HG02759 (cell line): ENCODE measurements around the gene ACYP2.
A peak's percentile ranks its signal among the peaks of the same experiment; 100 is the strongest.
"Not testable (repeated sequence)": the region's sequence is repeated elsewhere in the genome, so short reads cannot be mapped to it uniquely, and the experiment has no call there.

Experiments
- ATAC-seq: cut with Tn5 transposase; IDR thresholded peaks from one replicate; pipeline ENCODE4 v1.9.1; 2021; ENCODE audit warnings: mild to moderate bottlenecking, moderate library complexity; ENCODE audit not compliant: unreplicated experiment

ACYP2 gene

DNA sequence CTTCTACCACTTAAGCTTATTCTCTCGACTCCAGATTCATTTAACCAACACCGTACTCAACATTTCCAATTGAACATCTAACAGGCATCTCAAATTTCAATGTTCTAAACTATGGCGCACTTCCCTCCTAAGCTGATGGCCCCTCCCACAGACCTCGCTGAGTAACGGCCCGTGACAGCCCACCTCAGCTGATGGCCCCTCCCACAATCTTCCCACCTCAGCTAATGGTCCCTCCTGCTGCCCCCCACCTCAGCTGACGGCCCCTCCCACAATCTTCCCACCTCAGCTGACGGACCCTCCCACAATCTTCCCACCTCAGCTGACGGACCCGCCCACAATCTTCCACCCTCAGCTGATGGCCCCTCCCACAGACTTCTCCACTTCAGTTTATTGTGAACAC lies 197.7 kb downstream of the ACYP2 start:
- no peak for ATAC-seq

DNA sequence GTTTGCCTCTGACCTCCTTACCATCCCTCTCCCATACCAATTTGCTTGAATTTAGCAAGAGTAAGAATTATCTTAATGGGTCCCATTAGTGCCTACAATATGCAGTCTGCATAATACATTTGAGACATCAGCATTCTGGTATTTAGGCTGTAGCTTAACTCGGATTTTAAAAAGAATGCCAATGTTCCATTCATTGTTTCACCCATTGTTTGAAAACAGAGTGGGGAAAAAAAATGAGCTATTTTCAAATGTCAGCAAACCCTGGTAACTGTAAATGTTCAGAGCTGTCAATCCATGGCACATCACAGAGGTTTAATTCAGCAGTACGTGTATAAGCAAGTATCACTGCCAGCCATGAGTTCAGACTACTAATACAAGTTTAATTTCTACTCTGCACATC lies 202.6 kb downstream of the ACYP2 start:
- no peak for ATAC-seq

DNA sequence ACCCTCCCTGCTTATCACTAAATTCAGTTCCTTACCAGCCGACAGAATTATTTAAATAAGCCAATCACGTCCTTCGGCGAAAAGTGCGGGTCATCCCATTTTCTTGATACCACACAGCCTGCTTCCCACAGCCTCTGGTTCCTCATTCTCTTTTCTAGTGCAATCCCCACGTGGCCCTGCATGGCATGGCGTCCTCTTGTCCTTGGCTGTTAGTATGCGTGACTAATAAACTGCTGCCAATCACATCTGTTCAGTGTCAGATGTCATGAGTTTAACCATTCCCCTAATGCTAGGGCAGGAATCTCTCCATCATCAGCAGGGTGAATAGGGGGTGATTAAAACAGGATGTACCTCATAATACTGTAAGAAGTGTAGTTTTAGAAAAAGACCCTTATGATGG lies 203.4 kb downstream of the ACYP2 start:
- ATAC-seq: no peak

DNA sequence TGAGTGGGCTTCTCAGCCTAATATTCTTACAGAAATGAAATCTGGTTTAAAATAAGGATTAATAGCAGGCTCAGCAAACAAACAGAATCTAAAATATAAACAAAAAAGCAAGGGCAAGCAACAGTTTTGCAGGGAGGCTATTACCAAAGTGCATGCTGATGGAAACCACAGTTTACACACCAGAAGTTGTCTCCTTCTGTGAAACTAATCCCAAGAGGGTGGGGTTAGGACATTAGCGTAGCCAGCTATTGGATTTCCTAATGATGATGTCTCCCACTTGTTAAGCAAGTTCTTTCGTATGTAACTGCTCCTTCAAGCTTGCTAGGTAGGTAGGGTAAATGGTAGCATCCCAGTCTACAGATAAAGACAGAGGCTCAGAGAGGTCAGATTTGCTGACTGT lies 205.6 kb downstream of the ACYP2 start:
- no peak for ATAC-seq

DNA sequence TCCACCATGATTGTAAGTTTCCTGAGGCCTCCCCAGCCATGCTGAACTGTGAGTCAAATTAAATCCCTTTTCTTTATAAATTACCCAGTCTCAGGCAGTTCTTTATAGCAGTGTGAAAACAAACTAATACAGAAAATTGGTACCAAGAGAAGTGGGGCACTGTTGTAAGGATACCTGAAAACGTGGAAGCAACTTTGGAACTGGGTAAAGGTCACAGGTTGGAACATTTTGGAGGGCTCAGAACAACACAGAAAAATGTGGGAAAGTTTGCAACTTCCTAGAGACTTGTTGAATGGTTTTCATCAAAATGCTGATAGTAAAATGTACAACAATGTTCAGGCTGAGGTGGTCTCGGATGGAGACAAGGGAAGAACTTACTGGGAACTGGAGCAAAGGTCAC lies 209.1 kb downstream of the ACYP2 start:
- ATAC-seq: not testable (repeated sequence)

DNA sequence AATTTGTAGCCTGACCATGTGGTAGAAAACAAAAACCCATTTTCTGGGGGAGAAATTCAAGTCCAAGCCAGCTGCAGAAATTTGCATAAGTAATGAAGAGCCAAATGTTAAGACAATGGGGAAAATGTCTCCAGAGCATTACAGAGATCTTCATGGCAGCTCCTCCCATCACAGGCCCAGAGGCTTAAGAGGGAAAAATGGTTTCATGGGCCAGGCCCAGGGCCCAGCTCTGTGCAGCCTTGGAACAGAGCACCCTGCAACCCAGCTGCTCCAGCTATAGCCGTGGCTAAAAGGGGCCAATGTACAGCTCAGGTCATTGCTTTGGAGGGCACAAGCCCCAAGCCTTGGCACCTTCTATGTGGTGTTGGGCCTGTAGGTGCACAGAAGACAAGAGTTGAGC lies 209.7 kb downstream of the ACYP2 start:
- ATAC-seq: no peak

DNA sequence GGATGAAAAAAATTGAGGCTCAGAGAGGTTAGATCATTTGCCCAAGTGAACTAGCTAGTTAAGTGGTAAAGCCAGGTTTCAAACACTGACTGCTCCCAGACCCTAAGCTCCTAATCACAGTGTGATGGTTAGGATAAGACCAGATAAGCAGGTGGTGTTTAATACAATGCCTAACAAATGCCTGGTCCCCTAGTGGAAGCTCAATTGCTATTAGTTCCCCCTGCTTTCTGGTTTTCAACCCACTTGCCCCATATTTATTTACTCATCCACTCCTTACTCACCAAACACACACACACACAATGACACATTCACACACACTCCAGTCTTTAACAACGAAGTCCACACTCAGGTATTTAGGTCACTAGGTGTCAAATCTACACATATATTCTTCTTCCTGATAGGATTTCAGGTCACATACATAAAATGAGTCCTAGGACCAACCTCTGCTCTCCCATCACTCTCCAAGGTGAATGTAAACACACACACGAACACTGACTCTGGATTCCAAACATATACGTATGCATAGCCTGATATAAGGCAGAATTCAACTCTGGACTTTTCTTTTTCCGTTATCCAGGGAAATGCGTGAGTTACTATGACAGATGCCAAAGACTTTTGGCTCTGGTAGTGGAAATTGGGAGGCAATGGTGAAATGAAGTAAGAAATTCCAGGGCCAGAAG lies 214.2 kb downstream of the ACYP2 start:
- no peak for ATAC-seq

DNA sequence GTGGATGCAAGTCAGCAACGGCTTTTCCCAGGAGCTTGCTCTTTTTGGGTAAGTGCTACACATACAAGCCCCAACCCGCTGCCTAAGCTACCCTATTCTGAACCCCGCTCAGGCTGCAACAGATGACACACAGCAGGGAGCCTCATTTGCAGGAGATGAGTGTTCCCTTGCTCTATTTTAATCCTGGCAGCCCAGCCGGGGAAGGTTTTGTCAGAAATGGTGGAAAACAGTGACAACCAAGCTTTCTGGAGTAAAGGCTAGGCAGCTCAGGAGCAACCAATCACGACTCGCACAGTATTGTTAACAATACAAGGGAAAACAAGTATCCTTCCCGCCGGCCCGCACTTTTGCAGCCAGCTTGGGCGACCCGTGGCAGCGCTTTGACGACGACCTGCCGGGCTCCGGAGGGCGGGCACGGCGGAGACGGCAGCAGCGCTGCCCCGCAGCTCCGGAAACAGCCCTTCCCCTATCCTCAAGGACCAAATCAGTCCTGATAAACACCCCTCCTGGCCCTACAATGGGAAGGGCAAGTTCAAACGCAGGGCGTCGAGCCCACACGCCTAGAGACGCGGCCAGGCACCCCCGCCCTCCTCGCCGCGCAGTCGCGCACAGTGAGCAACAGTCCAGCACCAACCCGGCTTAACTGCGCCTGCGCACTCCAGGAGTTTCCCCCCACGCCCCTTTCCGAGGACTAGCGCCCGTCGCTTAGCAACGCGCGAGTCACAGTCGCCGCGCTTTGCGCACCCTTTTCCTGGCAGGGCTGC lies 214.9 kb downstream of the ACYP2 start:
- peak; percentile 97 for ATAC-seq

DNA sequence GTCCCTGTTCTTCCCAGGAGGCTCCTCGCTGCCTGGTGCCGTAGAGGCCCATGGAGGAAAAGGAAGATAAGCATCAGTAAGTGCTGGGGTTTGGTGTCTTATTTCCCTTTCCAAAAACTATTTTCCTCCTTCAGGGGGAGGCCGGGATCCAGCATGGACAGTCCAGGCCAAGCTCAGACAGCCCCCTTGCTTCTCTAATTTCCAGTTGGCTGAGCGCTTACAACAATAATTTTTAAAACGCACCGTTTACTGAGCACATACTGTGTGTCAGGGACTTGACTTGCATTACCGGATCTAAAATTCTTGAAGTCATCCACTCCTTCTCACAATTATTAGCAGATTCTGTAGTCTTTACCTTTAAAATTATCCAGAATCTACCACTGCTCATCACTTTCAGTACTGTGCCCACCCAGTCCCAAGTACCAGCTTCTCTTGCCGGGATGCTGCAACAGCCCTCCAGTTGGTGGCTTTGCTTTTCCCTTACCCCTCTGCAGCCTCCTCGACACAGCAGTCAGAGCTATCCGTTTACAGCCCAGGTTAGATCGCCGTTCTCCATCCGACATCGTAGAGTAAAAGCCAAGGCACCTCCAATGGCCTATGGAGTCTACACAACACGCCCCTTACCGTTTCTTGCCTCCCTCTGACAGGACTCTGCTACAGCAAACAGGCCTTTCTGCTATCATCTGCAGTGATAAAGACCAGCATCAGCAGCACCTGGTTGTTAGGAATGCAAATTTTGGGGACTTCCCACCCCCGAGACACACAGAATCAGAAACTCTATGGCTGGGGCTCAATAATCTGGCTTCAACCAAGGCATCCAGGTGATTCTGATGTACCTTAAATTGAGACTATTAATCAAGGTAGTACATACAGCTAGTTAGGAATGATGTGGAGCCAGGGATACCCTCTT lies 215.8 kb downstream of the ACYP2 start:
- ATAC-seq: peak; percentile 35

DNA sequence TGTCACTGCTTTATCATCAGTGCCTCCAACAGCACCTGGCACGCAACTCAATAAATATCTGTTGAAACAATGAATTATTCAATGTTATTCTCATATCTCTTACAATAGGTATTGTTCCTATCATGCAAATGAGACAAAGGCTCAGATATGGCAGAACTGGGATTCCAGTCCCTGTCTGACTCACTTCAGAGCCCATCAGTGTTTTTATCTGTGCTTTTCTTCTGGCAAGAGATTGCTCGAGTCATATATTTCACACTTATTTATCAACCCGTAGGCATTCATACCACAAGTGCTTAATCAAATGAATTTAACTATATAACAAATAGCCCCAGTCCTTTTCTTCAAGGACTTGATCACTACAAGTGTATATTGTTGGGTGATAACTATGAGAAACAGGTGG lies 217.0 kb downstream of the ACYP2 start:
- no peak for ATAC-seq

DNA sequence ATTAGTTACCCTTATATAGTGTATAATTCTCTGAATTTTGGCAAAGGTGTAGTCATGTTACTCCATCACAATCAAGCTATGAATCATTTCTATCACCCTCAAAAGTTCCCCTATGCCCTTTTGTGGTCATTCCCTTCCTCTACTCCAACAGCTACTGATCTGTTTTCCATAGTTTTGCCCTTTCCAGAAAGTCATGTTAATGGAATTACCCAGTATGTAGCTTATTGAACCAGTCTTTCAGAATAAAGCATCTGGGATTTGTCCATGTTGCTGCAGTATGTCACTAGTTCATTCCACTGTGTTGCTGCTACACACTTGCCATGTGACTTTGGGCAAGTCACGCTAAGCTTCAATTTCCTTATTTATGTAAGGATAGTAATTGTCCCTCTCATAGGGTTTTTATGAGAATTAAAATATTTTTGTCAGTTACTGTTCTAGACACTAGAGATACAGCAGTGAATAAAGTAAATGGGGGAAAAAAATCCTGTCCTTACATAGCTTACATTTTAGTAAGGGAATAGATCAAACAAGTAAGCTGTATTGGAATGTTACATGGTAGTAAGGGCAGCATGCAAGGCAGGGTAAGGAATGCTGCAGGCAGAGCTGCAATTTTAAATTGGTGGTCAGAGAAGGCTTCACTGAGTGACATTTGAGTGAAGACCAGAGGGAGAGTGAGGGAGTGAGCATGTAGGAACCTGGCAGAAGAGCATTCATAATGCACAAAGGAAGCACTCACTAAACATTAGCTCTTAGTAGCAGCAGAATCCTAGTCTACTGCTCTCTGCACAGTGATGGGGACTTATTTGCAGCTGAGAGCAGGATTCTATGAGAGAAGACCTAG lies 220.9 kb downstream of the ACYP2 start:
- no peak for ATAC-seq

DNA sequence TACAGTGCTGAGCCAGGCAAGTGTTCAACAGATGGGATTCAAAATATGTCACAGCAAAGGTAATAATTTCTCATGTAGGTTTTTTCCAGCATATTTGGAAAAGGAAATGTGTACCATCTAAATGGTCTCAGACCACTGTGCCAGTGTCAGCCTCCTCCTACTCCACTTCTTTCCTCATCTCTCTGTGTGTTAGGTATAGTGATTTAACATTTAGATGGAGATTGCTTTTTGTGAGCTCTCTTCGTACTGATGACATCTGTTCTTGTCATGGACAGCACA lies 221.5 kb downstream of the ACYP2 start:
- no peak for ATAC-seq

DNA sequence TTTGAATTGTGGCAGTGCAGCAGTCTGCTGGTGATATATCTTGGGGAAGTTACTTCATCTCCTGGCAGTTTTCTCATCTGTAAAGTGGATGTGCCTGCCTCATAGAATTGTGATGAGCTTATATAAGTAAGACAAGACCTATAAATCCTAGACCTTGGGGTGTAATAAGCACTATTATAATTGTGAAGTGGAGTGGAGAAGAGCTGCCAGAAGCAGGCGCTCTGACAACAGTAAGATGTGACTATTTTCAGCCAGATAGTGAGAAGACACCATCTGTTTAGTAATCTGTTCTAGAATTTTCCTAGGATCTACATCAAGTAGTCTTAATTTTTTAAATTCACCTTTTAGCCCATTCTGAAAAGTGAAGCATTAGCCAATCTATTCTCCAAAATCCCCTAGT lies 226.2 kb downstream of the ACYP2 start:
- ATAC-seq: no peak

DNA sequence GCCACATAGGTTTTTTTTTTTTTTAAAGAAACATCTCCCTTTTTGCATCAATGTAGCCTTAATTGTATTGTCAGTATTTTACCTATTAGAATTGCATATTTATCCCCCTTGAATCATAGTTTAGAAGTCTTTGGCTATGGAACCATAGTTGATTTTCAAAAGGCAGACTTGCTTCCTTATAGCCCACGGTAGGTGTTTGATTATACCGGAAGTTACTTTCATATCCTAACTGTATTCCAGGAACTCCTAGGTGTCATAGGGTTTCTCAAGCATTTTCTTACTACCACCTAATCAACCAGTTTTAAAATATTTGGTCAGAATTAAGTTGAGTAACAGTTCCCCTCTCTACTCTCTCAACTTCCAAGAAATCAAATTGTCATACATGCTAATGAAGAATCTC lies 227.2 kb downstream of the ACYP2 start:
- ATAC-seq: no peak

DNA sequence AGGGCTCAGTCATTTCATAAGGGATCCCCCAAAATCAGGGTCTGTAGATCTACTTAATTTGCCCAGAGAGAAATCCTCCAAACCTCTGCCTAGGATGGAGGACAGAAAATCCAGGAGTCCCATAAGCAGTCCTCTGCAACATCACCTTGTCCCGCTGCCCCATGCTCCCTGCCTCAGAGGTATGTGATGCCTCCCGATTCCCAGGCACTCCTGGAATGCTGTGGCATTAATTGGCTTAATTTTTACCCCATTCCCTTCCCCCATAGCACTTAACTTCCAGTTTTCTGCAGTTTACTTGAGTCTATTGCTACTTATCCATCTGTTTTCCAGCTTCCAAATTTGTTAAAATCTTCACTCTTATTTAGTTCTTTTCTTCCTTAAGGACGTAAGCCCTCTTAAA lies 232.2 kb downstream of the ACYP2 start:
- no peak for ATAC-seq

DNA sequence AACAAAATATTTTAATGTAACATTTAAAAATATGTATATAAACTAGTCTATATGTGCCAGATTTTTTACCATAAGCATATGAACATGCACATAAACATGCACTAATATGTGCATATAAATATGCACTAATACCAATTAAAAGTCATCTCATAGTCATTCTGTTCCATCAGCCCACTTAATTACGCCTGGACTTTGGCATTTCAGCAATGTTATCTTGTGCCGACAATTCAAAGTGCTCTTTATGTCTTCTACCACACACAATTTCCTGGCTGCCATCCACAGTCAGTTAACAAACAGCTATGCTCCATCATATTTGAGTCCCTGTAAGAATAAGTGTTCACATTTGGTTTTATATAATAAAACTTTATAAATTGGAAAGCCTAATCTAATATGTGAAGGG lies 233.2 kb downstream of the ACYP2 start:
- no peak for ATAC-seq

DNA sequence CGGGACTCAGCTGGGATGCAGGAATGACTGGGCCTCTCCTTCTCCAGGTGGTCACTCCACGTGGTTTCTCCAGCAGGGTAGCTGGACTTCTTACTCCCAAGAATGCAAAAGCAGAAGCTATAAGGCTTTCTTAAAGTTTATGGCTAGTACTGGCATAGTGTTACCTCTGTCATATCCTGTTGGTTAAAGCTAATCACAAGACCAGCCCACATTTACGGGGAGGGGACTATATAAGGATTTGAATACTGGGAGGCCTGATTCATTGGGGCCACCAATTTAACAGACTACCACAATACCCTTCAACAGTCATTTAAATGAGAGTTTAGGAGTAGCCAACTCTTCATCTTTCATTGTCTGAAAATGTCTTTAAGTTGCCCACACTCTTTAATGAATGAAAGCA lies 235.0 kb downstream of the ACYP2 start:
- no peak for ATAC-seq

DNA sequence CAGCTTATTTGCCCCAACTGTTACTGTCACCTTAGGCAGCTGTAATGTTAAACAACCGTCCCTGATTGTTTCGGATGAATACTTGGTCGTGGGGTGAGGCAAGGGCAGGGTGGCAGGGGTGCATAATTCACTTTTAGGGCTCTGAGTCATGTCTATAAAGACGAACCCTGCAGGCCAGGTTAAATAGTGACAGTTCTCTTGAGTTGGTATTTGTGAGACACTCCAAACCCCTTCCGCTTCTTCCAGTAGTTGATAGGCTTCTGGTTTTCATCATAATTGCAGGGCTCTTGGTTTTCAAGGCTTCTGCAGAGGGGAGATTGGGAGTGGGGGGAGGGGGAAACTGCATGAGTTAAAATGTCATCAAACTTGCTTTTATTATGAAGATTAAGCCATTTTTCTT lies 237.8 kb downstream of the ACYP2 start:
- no peak for ATAC-seq
